Measurements from ENCODE around the gene USPL1. TPM values are rescaled to one million over a fixed set of nuclear protein-coding genes. Genes with fewer than 3 reads are reported as not detected.

USPL1 gene
- polyA plus RNA-seq, 2 of the 4 experiments (the other 2 are of a cell fraction): 7.6 to 22.7 TPM

DNA sequence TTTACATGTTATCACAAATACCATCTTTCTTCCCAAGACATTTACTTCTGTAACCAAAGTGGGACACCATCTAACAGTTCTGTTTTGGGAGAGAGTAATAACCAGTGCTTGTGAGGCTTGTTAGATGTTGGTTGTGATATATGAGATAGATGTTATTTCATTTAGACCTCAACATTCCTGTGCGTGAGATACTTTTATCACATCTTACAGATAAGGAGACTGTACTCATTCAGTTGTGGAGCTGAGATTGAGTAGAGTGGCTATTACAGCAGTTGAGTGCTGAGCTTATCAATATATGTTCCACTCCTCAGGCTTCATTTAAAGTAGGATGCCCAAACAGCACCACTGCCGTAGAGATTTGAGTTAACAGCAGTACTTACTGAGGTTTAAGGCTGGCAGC is 43.1 kb downstream of the USPL1 start:
- Histone ChIP-seq H3K27ac (no peak overlapping the region), H3K4me2 (no peak overlapping the region), H3K9me3 (no peaks in the 10 kb centered on the region), H3K4me1 (no peaks in the 10 kb centered on the region), H3K4me3 (no peak overlapping the region)
- CTCF ChIA-PET: no interaction called here
- ATAC-seq: no peak
- DNase-seq (ENCODE audit: low read depth in 1 of 2, low spot score in 1 of 2): no peak
- POLR2A ChIA-PET: no interaction called here
- 94% methylated on average over 2 of the region's 2 CpGs for WGBS (ENCODE audit: missing lambda C conversion rate)
- TF ChIP-seq, protein P1, sequence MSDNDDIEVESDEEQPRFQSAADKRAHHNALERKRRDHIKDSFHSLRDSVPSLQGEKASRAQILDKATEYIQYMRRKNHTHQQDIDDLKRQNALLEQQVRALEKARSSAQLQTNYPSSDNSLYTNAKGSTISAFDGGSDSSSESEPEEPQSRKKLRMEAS (IDR thresholded peaks at IDR 0.05): no peak
- TF ChIP-seq FOSB (CRISPR knock-in tag; IDR thresholded peaks at IDR 0.05): no peak
- TF ChIP-seq NFE2L2 (conservative IDR thresholded peaks at IDR 0.05; ENCODE audit: low read length): no peak
- no peak for TF ChIP-seq HOXA7 (CRISPR knock-in tag; IDR thresholded peaks at IDR 0.05)
- TF ChIP-seq CHD2 (IDR thresholded peaks at IDR 0.05; ENCODE audit: low read length, partially characterized antibody): no peak
- no peak for TF ChIP-seq MYC (IDR thresholded peaks at IDR 0.05; ENCODE audit: borderline replicate concordance, low read length)
- FAIRE-seq: no peak

DNA sequence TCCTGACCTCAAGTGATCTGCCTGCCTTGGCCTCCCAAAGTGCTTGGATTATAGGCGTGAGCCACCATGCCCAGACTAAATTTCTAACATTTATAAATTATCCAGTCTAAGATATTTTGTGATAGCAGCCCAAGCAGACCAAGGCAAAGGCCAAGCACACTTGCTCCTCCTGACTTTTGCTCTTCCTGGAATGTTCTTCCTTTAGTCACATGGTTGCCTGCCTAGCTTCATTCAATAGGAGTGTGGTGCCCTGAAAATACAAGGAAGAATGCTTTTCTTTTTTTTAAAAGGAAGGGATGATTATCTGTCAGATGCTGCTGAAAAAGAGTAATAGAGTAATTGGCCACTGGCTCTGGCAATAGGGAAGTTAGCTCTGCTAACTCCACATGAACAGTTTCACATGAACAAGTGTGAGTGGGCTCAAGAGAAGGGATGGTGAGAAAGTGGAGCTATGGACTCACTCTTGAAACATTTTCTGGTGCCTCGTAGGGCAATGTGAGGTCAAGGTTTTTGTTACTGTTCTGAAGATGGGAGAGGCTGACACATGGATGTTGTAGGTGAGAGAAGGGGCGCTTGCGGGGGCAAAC is 47.1 kb downstream of the USPL1 start:
- no peak for TF ChIP-seq RFX5 (IDR thresholded peaks at IDR 0.05)
- TF ChIP-seq POLR2A (IDR thresholded peaks at IDR 0.05; ENCODE audit: low read length): no peak
- no peak for TF ChIP-seq NPAS2 (CRISPR knock-in tag; IDR thresholded peaks at IDR 0.05; ENCODE audit: borderline replicate concordance)
- no peak for TF ChIP-seq FOSL2 (IDR thresholded peaks at IDR 0.05)
- TF ChIP-seq FOSL2 (CRISPR knock-in tag; IDR thresholded peaks at IDR 0.05): no peak
- TF ChIP-seq, protein P2, sequence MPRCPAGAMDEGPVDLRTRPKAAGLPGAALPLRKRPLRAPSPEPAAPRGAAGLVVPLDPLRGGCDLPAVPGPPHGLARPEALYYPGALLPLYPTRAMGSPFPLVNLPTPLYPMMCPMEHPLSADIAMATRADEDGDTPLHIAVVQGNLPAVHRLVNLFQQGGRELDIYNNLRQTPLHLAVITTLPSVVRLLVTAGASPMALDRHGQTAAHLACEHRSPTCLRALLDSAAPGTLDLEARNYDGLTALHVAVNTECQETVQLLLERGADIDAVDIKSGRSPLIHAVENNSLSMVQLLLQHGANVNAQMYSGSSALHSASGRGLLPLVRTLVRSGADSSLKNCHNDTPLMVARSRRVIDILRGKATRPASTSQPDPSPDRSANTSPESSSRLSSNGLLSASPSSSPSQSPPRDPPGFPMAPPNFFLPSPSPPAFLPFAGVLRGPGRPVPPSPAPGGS (IDR thresholded peaks at IDR 0.05): no peak
- TF ChIP-seq KDM1A (IDR thresholded peaks at IDR 0.05; ENCODE audit: low read depth): no peak
- TF ChIP-seq, protein P3, sequence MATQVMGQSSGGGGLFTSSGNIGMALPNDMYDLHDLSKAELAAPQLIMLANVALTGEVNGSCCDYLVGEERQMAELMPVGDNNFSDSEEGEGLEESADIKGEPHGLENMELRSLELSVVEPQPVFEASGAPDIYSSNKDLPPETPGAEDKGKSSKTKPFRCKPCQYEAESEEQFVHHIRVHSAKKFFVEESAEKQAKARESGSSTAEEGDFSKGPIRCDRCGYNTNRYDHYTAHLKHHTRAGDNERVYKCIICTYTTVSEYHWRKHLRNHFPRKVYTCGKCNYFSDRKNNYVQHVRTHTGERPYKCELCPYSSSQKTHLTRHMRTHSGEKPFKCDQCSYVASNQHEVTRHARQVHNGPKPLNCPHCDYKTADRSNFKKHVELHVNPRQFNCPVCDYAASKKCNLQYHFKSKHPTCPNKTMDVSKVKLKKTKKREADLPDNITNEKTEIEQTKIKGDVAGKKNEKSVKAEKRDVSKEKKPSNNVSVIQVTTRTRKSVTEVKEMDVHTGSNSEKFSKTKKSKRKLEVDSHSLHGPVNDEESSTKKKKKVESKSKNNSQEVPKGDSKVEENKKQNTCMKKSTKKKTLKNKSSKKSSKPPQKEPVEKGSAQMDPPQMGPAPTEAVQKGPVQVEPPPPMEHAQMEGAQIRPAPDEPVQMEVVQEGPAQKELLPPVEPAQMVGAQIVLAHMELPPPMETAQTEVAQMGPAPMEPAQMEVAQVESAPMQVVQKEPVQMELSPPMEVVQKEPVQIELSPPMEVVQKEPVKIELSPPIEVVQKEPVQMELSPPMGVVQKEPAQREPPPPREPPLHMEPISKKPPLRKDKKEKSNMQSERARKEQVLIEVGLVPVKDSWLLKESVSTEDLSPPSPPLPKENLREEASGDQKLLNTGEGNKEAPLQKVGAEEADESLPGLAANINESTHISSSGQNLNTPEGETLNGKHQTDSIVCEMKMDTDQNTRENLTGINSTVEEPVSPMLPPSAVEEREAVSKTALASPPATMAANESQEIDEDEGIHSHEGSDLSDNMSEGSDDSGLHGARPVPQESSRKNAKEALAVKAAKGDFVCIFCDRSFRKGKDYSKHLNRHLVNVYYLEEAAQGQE (IDR thresholded peaks at IDR 0.05): no peak
- TF ChIP-seq GATA3 (IDR thresholded peaks at IDR 0.05; ENCODE audit: borderline replicate concordance): no peak
- TF ChIP-seq MAZ (IDR thresholded peaks at IDR 0.05; ENCODE audit: borderline replicate concordance, low read depth, low read length): no peak
- TF ChIP-seq KDM5A (IDR thresholded peaks at IDR 0.05): no peak
- TF ChIP-seq, protein P4, sequence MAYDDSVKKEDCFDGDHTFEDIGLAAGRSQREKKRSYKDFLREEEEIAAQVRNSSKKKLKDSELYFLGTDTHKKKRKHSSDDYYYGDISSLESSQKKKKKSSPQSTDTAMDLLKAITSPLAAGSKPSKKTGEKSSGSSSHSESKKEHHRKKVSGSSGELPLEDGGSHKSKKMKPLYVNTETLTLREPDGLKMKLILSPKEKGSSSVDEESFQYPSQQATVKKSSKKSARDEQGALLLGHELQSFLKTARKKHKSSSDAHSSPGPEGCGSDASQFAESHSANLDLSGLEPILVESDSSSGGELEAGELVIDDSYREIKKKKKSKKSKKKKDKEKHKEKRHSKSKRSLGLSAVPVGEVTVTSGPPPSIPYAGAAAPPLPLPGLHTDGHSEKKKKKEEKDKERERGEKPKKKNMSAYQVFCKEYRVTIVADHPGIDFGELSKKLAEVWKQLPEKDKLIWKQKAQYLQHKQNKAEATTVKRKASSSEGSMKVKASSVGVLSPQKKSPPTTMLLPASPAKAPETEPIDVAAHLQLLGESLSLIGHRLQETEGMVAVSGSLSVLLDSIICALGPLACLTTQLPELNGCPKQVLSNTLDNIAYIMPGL (CRISPR knock-in tag; IDR thresholded peaks at IDR 0.05; ENCODE audit: borderline replicate concordance): no peak
- no peak for TF ChIP-seq RARB (CRISPR knock-in tag; IDR thresholded peaks at IDR 0.05)
- TF ChIP-seq PHF8 (IDR thresholded peaks at IDR 0.05; ENCODE audit: borderline replicate concordance, low read depth): no peak
- TF ChIP-seq MYC (IDR thresholded peaks at IDR 0.05; ENCODE audit: borderline replicate concordance, low read length): no peak
- TF ChIP-seq HOXA7 (CRISPR knock-in tag; IDR thresholded peaks at IDR 0.05): no peak
- no peak overlapping the region for H3K4me2 ChIP-seq
- H3K4me1 ChIP-seq: no peaks in the 10 kb centered on the region
- CTCF ChIA-PET: interaction anchor here (0.5 to 1.9 kb wide), 6 partner anchors 11 to 227 kb away, joined by 3 to 5 read pairs (median 4); no protein-coding TSS in a partner anchor
- POLR2A ChIA-PET: no interaction called here
- H3K4me3 ChIP-seq: no peak overlapping the region
- H3K9me3 ChIP-seq: no peaks in the 10 kb centered on the region
- WGBS (ENCODE audit: missing lambda C conversion rate): 84% methylated on average over 4 of the region's 4 CpGs
- no peak for FAIRE-seq
- no peak for ATAC-seq
- H3K27ac ChIP-seq: no peak overlapping the region
- no peak for DNase-seq (ENCODE audit: low read depth in 1 of 2, low spot score in 1 of 2)

All from A549 (cell line).